Stimulated activated CD8-positive, alpha-beta memory T cell treated with anti-CD3 and anti-CD28 coated beads, Interleukin-2, amount 100 ng/mL, for 1 hour (primary cell): ENCODE data around the gene AADACL2.

ENCODE experiments used
- DNase-seq, 2 donors: peaks; one replicate each; pipeline ENCODE4 v3.0.0-alpha.2; 2020; ENCODE audit warnings: low read depth in 2 of 2

The AADACL2 gene

DNA sequence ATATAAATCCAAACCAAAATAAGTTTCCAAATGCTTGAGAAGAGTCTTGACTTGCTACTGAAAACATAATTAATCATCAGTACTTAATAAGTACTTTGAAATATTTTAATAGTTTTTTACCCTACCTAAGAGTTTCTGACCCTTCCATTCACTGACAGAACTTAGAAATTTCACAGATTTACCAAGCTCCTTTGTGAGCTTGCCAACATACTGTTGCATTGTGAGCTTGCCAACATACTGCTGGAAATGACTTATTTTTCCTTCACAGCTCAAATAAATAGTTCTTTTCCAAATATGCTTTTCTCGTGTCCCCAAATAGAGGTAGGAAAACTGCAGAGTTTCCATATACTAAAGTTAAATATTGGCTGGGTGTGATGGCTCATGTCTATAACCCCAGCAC lies 70.5 kb downstream of the AADACL2 start:
- no peak for DNase-seq

DNA sequence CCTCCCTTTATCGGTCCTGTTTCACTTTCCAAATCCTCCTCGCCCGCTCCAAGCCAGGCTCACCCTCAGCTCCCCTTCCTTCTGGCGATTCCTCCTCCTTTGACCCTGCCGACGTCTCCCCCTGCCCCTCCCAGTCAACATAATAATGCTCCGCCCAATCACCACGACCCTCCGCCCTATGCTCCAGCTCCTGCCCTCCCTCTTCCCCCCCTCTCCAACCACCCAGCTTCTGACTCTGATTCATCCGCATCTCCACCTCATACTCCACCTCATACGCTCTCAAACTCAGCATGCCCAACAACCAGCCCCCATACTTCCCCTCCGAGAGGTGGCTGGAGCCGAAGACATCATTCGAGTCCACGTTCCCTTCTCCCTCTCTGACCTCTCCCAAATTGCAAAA lies 73.1 kb downstream of the AADACL2 start:
- DNase-seq = no peak
